Sigmoid colon (tissue), 3 donors: ENCODE results near the gene ERCC5.

Experiments used
- POLR2A ChIP-seq, 2 donors: fragments of 450-650 bp; IDR thresholded peaks; one replicate each; pipeline ENCODE4 v1.6.1; 2016; ENCODE audit warnings: antibody characterized with exemption in 2 of 2, mild to moderate bottlenecking in 2 of 2, moderate library complexity in 2 of 2
- TF ChIP-seq, protein P1 (sequence below), 4 experiments: fragments of 450-650 bp in 3 of 4; fragments of 200-600 bp in 1 of 4; IDR thresholded peaks; one replicate each; pipeline ENCODE4 v1.5.1; 2016 to 2019; ENCODE audit warnings: antibody characterized with exemption in 4 of 4, mild to moderate bottlenecking in 3 of 4, moderate library complexity in 2 of 4

DNA sequence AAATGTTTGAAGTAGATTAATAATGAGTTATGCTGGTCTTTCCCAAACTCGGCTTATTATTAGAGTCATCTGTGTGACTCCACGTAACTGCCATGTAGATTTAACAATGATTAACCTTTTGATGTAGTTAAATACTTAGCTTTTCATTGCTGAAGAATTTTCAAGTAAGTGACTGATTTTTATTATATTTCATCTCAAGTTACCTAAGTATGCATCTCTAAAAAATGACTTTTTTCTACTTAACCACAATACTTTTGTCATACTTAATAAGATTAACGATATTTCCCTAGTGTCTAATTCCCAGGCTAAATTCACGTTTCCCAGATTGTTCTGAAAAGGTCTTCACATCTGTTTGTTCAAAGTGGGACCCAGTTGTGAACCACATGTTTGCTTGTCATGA is 29.1 kb upstream of the ERCC5 start:
- TF ChIP-seq, protein P1, sequence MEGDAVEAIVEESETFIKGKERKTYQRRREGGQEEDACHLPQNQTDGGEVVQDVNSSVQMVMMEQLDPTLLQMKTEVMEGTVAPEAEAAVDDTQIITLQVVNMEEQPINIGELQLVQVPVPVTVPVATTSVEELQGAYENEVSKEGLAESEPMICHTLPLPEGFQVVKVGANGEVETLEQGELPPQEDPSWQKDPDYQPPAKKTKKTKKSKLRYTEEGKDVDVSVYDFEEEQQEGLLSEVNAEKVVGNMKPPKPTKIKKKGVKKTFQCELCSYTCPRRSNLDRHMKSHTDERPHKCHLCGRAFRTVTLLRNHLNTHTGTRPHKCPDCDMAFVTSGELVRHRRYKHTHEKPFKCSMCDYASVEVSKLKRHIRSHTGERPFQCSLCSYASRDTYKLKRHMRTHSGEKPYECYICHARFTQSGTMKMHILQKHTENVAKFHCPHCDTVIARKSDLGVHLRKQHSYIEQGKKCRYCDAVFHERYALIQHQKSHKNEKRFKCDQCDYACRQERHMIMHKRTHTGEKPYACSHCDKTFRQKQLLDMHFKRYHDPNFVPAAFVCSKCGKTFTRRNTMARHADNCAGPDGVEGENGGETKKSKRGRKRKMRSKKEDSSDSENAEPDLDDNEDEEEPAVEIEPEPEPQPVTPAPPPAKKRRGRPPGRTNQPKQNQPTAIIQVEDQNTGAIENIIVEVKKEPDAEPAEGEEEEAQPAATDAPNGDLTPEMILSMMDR (IDR thresholded peaks at IDR 0.05): no peak
- TF ChIP-seq POLR2A (IDR thresholded peaks at IDR 0.05): no peak
